H1 (cell line): ENCODE measurements around the gene NELL1. TPM values are rescaled to one million over a fixed set of nuclear protein-coding genes. Genes with fewer than 3 reads are reported as not detected.

Source experiments
- CTCF ChIA-PET: fragments of 300-600 bp; sonication (Branson Sonifier 250); formaldehyde crosslinking; loops from one replicate; lab custom pipeline; 2021; ENCODE audit not compliant: partially characterized antibody; lab: Charles Lee
- POLR2A ChIA-PET: fragments of 300-600 bp; sonication (Branson Sonifier 250); formaldehyde crosslinking; loops from one replicate; lab custom pipeline; 2021; ENCODE audit warnings: inconsistent platforms; ENCODE audit not compliant: partially characterized antibody; lab: Charles Lee
- DNase-seq, 2 experiments: peaks; one replicate each; pipeline versions ENCODE4 v3.0.0 to v3.0.0-alpha.2; 2010 to 2022; ENCODE audit warnings: low spot score in 2 of 2, low read depth in 1 of 2, mixed read lengths in 1 of 2
- FAIRE-seq: peaks from 2 replicates; lab custom pipeline; 2011; peaks lifted over from hg19 to GRCh38; lab: Jason Lieb, UNC
- H2AFZ ChIP-seq: 2 replicates; pipeline ENCODE4 v1.8.1; 2012; ENCODE audit warnings: low read length, inconsistent platforms
- H2AK5ac ChIP-seq: 2 replicates; pipeline ENCODE4 v1.6.1; 2013; ENCODE audit warnings: low read depth, low read length
- H2BK120ac ChIP-seq: replicated peaks from 2 replicates; pipeline ENCODE3; 2013; ENCODE audit warnings: low read depth, low read length, inconsistent platforms
- H2BK12ac ChIP-seq: 2 replicates; pipeline ENCODE4 v1.6.1; 2013; ENCODE audit warnings: low read depth, low read length
- H2BK15ac ChIP-seq: 2 replicates; pipeline ENCODE4 v1.6.1; 2013; ENCODE audit warnings: low read length
- H2BK20ac ChIP-seq: 2 replicates; pipeline ENCODE4 v1.6.1; 2013; ENCODE audit warnings: low read length
- H2BK5ac ChIP-seq: 2 replicates; pipeline ENCODE4 v1.6.1; 2013; ENCODE audit warnings: low read depth, low read length
- H3K14ac ChIP-seq: 2 replicates; pipeline ENCODE4 v1.6.1; 2013; ENCODE audit warnings: inconsistent platforms; ENCODE audit not compliant: insufficient read length
- H3K18ac ChIP-seq: 2 replicates; pipeline ENCODE4 v1.6.1; 2013; ENCODE audit warnings: low read length; ENCODE audit errors: extremely low read depth
- H3K23ac ChIP-seq: 2 replicates; pipeline ENCODE4 v1.6.1; 2013; ENCODE audit warnings: inconsistent platforms; ENCODE audit not compliant: insufficient read length
- H3K23me2 ChIP-seq: 2 replicates; pipeline ENCODE4 v1.6.1; 2013; ENCODE audit warnings: low read depth, low read length
- H3K27ac ChIP-seq: 2 replicates; pipeline ENCODE4 v1.6.1; 2011; ENCODE audit warnings: low read depth, low read length, inconsistent platforms
- H3K27me3 ChIP-seq, 4 experiments: replicated peaks in 1 of 4; 1 replicate in 1 of 4; 2 replicates in 3 of 4; pipeline versions ENCODE4 v1.6.1 to v1.8.1; 2011 to 2013; ENCODE audit warnings: low read length in 3 of 4, mild to moderate bottlenecking in 3 of 4, inconsistent platforms in 2 of 4, mixed read lengths in 2 of 4, moderate library complexity in 1 of 4; ENCODE audit not compliant: control insufficient read depth in 3 of 4, insufficient read depth in 3 of 4; ENCODE audit errors: extremely low read depth in 1 of 4
- H3K36me3 ChIP-seq, 4 experiments: 2 replicates each; pipeline versions ENCODE4 v1.6.1 to v1.8.1; 2011 to 2013; ENCODE audit warnings: mild to moderate bottlenecking in 4 of 4, low read length in 3 of 4, moderate library complexity in 2 of 4, control low read depth in 1 of 4, inconsistent platforms in 1 of 4; ENCODE audit not compliant: insufficient read depth in 4 of 4, control insufficient read depth in 2 of 4
- H3K4ac ChIP-seq: replicated peaks from 2 replicates; pipeline ENCODE3; 2013; ENCODE audit warnings: low read length, low read depth, mixed read lengths, inconsistent platforms; ENCODE audit not compliant: insufficient read length
- H3K4me1 ChIP-seq, 4 experiments: replicated peaks in 1 of 4; 1 replicate in 1 of 4; 2 replicates in 3 of 4; pipeline versions ENCODE4 v1.6.1 to v1.8.1; 2011 to 2013; ENCODE audit warnings: low read length in 3 of 4, inconsistent platforms in 2 of 4, mixed read lengths in 1 of 4; ENCODE audit not compliant: insufficient read depth in 4 of 4, control insufficient read depth in 3 of 4
- H3K4me2 ChIP-seq, 2 experiments: 2 replicates each; pipeline versions ENCODE4 v1.6.1 to v1.8.1; 2011 to 2013; ENCODE audit warnings: low read depth in 2 of 2, low read length in 2 of 2, control low read depth in 1 of 2, inconsistent platforms in 1 of 2, mild to moderate bottlenecking in 1 of 2; ENCODE audit not compliant: insufficient read depth in 1 of 2
- H3K4me3 ChIP-seq, 4 experiments: fragments of 200-600, 300-600 bp in 1 of 4; sonication (generic), shearing (Covaris generic), sonication (Bioruptor Twin) in 1 of 4; 2 replicates each; pipeline versions ENCODE4 v1.5.1 to v1.8.1; 2011 to 2016; ENCODE audit warnings: low read length in 4 of 4, low read depth in 3 of 4, control low read depth in 2 of 4, inconsistent platforms in 2 of 4, mild to moderate bottlenecking in 2 of 4, mixed read lengths in 1 of 4, moderate library complexity in 1 of 4; ENCODE audit not compliant: insufficient read depth in 2 of 4; ENCODE audit errors: extremely low read depth in 1 of 4
- H3K56ac ChIP-seq: replicated peaks from 2 replicates; pipeline ENCODE3; 2013; ENCODE audit warnings: low read depth, mild to moderate bottlenecking, mixed read lengths, low read length, inconsistent platforms; ENCODE audit not compliant: insufficient read length
- H3K79me1 ChIP-seq: 2 replicates; pipeline ENCODE4 v1.6.1; 2013; ENCODE audit warnings: low read depth, low read length, control low read depth
- H3K79me2 ChIP-seq, 2 experiments: 2 replicates each; pipeline versions ENCODE4 v1.6.1 to v1.8.1; 2012 to 2013; ENCODE audit warnings: low read length in 2 of 2, mild to moderate bottlenecking in 2 of 2, inconsistent platforms in 1 of 2; ENCODE audit not compliant: insufficient read depth in 2 of 2, control insufficient read depth in 1 of 2
- H3K9ac ChIP-seq, 4 experiments: replicated peaks in 1 of 4; 1 replicate in 1 of 4; 2 replicates in 3 of 4; pipeline versions ENCODE4 v1.6.1 to v1.8.1; 2011 to 2013; ENCODE audit warnings: low read depth in 3 of 4, low read length in 3 of 4, control low read depth in 2 of 4, mild to moderate bottlenecking in 2 of 4, moderate library complexity in 2 of 4, inconsistent platforms in 1 of 4; ENCODE audit errors: extremely low read depth in 1 of 4
- H3K9me3 ChIP-seq, 2 experiments: 2 replicates each; pipeline versions ENCODE4 v1.6.1 to v1.8.1; 2012 to 2013; ENCODE audit warnings: mild to moderate bottlenecking in 2 of 2, moderate library complexity in 2 of 2, control low read depth in 1 of 2, inconsistent platforms in 1 of 2, low read depth in 1 of 2, low read length in 1 of 2, mixed read lengths in 1 of 2; ENCODE audit not compliant: insufficient read depth in 2 of 2
- H4K20me1 ChIP-seq, 2 experiments: replicated peaks in 1 of 2; 2 replicates each; pipeline versions ENCODE3 to v1.8.1; 2011 to 2013; ENCODE audit warnings: inconsistent platforms in 2 of 2, low read length in 2 of 2, mild to moderate bottlenecking in 1 of 2; ENCODE audit not compliant: insufficient read depth in 2 of 2, control insufficient read depth in 1 of 2
- H4K5ac ChIP-seq: 2 replicates; pipeline ENCODE4 v1.6.1; 2013; ENCODE audit warnings: low read length, low read depth, mixed read lengths, inconsistent platforms; ENCODE audit not compliant: insufficient read length
- H4K8ac ChIP-seq: 2 replicates; pipeline ENCODE4 v1.8.0; 2013; ENCODE audit warnings: mild to moderate bottlenecking, moderate library complexity, low read length, inconsistent platforms; ENCODE audit not compliant: insufficient read depth; ENCODE audit errors: extremely low read depth
- H4K91ac ChIP-seq: replicated peaks from 2 replicates; pipeline ENCODE3; 2013; ENCODE audit warnings: low read length, mixed read lengths, inconsistent platforms; ENCODE audit not compliant: insufficient read length
- ATF2 ChIP-seq: IDR thresholded peaks from 2 replicates; pipeline ENCODE4 v1.6.1; 2012; ENCODE audit warnings: low read length, inconsistent platforms
- CBX5 ChIP-seq: fragments of 300-800, 300-1000 bp; sonication (generic); IDR thresholded peaks from 2 replicates; pipeline ENCODE4 v1.7.1; 2016; ENCODE audit warnings: antibody characterized with exemption, low read length, low read depth
- CEBPB ChIP-seq: IDR thresholded peaks from 2 replicates; pipeline ENCODE4 v1.6.1; 2012; ENCODE audit warnings: low read depth, low read length
- CREB1 ChIP-seq: IDR thresholded peaks from 2 replicates; pipeline ENCODE4 v1.6.1; 2012; ENCODE audit warnings: inconsistent platforms
- JUND ChIP-seq: IDR thresholded peaks from 2 replicates; pipeline ENCODE4 v1.6.1; 2011; ENCODE audit warnings: mild to moderate bottlenecking, improper control_type of control experiment, low read length
- KDM5A ChIP-seq: fragments of 200-600 bp; IDR thresholded peaks from 2 replicates; pipeline ENCODE4 v1.7.1; 2012; ENCODE audit warnings: mild to moderate bottlenecking, low read length, inconsistent platforms, mixed read lengths
- PHF8 ChIP-seq: fragments of 200-600 bp; sonication (generic); conservative IDR thresholded peaks from 2 replicates; pipeline ENCODE4 v1.7.1; 2012; ENCODE audit warnings: low read depth, mild to moderate bottlenecking, inconsistent platforms, low read length, moderate library complexity
- SAP30 ChIP-seq: fragments of 300-600 bp; sonication (generic); IDR thresholded peaks from 2 replicates; pipeline ENCODE4 v1.7.1; 2012; ENCODE audit warnings: low read length, moderate library complexity, mild to moderate bottlenecking, inconsistent platforms; ENCODE audit not compliant: insufficient read depth, insufficient replicate concordance
- USF2 ChIP-seq: IDR thresholded peaks from 2 replicates; pipeline ENCODE4 v1.6.1; 2011; ENCODE audit warnings: low read length, improper control_type of control experiment
- ZNF274 ChIP-seq: IDR thresholded peaks from 2 replicates; pipeline ENCODE4 v1.7.0; 2012; ENCODE audit warnings: low read length, borderline replicate concordance; ENCODE audit errors: extremely low read depth
- WGBS, 2 experiments: shearing (Covaris generic) in 1 of 2; methylation state at CpG; one replicate each; pipeline versions ENCODE4 v1.1.6 to v1.1.7; 2013 to 2015; ENCODE audit warnings: low lambda C conversion rate in 2 of 2, mixed read lengths in 2 of 2, inconsistent platforms in 1 of 2, low coverage in 1 of 2, missing lambda C conversion rate in 1 of 2; ENCODE audit not compliant: insufficient replicate concordance in 2 of 2, insufficient coverage in 1 of 2, insufficient read length in 1 of 2; ENCODE audit errors: extremely low coverage in 1 of 2, missing lambda C conversion rate in 1 of 2; 5-methylcytosine and 5-hydroxymethylcytosine counted together
- polyA plus RNA-seq, 7 experiments: library from polyadenylated mRNA; depleted of rRNA in 3 of 7; stranded (reverse) in 5 of 7; unstranded in 2 of 7; fragments of >200 nt in 5 of 7; fragments of 200-250 nt in 2 of 7; gene quantifications; 1 replicate in 5 of 7; 2 replicates in 1 of 7; 4 replicates in 1 of 7; pipeline versions ENCODE4 v1.2.1 to v1.2.3, GENCODE V29; 2011 to 2013; ENCODE audit warnings: missing spikeins in 2 of 7, mixed read lengths in 2 of 7
- total RNA-seq: library from RNA; stranded (reverse); fragmentation: NEBNext Ultra II Directional; extraction: Animal tissue kit (Norgen Biotek cat#: 25700); gene quantifications from 2 replicates; pipeline ENCODE4 v1.2.1, GENCODE V29; 2021
- TF ChIP-seq, protein P1 (sequence below): IDR thresholded peaks from 2 replicates; pipeline ENCODE4 v1.6.1; 2011; ENCODE audit warnings: low read depth, mild to moderate bottlenecking, low read length; ENCODE audit not compliant: insufficient read depth

Gene NELL1
- total and polyA plus RNA-seq, 2 of the 8 experiments (the other 6 are each of a cell fraction or from before 2014, with no cell fraction given) = 0.21 TPM; not detected in 1

DNA sequence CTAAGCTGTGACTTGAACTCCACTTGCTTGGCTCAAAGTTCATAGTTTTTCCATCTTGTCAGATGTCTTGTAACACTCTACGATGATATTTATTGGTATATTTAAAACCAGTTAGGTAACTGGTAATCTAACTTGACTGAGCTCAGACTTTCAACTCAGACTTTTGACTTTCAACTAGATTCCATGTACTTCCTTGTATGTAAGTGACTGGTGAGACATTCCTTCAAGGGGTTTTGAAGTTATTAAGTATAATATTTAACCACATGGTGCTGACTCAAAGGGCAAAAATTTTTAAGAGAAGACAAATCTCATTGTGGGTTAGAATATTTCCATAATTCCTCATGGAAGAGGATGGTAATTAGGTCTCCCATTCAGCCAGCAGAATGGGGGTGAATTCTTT lies 892.2 kb downstream of the NELL1 start:
- no peaks in the 10 kb centered on the region for H3K27me3 ChIP-seq
- no peak overlapping the region for H2BK20ac ChIP-seq
- H3K14ac ChIP-seq = no peak overlapping the region
- H2BK5ac ChIP-seq = no peak overlapping the region
- no peaks in the 10 kb centered on the region for H4K20me1 ChIP-seq
- no peaks in the 10 kb centered on the region for H3K9me3 ChIP-seq
- no peak overlapping the region for H4K91ac ChIP-seq
- FAIRE-seq = no peak
- no peak overlapping the region for H2AFZ ChIP-seq
- H3K9ac ChIP-seq = no peak overlapping the region
- no peaks in the 10 kb centered on the region for H3K79me2 ChIP-seq
- no peaks in the 10 kb centered on the region for H3K79me1 ChIP-seq
- H3K36me3 ChIP-seq = no peaks in the 10 kb centered on the region
- H4K5ac ChIP-seq = no peak overlapping the region
- no peak overlapping the region for H3K18ac ChIP-seq
- H3K4me2 ChIP-seq = no peak overlapping the region
- no peaks in the 10 kb centered on the region; a peak in 1 of 7 replicates for H3K4me1 ChIP-seq
- H2BK12ac ChIP-seq = no peak overlapping the region
- no peak for DNase-seq
- H3K4me3 ChIP-seq = no peak overlapping the region
- H3K56ac ChIP-seq = no peak overlapping the region
- 79% methylated on average over 1 of the region's 1 CpG; no CpG with 5 or more reads in 1 of the 2 experiments for WGBS, 2 experiments
- ChIA-PET CTCF (interaction anchor here (1.2 kb wide), 1 partner anchor 18 kb away, joined by 3 read pairs; no protein-coding TSS in a partner anchor), POLR2A (no interaction called here)
- H3K23ac ChIP-seq = no peak overlapping the region
- no peak overlapping the region for H3K4ac ChIP-seq
- no peak overlapping the region for H2BK15ac ChIP-seq
- H3K27ac ChIP-seq = no peak overlapping the region
- no peak overlapping the region for H2AK5ac ChIP-seq
- no peak overlapping the region for H4K8ac ChIP-seq
- H2BK120ac ChIP-seq = no peak overlapping the region
- no peaks in the 10 kb centered on the region for H3K23me2 ChIP-seq
- no peak for TF ChIP-seq KDM5A
- no peak for TF ChIP-seq CEBPB
- TF ChIP-seq, protein P1, sequence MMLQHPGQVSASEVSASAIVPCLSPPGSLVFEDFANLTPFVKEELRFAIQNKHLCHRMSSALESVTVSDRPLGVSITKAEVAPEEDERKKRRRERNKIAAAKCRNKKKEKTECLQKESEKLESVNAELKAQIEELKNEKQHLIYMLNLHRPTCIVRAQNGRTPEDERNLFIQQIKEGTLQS = no peak
- no peak for TF ChIP-seq JUND
- TF ChIP-seq PHF8 = no peak
- TF ChIP-seq ZNF274 = no peak
- TF ChIP-seq CBX5 = no peak
- TF ChIP-seq USF2 = no peak
- TF ChIP-seq CREB1 = no peak
- TF ChIP-seq ATF2 = no peak
- no peak for TF ChIP-seq SAP30
